ENCODE results near the gene CBY2.

DNA sequence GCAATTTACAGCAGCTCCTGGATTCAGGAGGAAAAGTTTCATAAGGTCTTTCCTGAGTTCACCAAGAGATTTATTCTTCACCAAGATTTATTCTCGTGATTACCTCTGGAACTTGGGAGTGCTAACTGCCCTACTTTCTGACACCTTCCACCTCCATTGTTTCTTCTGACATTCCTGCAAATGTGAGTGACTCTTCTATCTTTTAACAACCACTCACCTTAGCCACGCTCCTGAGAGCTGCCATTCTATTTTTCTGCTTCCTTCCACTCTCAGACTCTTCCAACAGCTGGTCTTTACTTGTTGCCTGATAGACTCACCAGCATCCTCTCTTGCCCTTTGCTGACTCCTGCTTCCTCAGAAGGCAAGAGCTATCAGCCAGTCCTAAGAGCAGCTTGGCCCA, 11.5 kb upstream of the CBY2 start:
- TF ChIP-seq POLR2A (IDR thresholded peaks at IDR 0.05; ENCODE audit: low read length) (no peak), GATA1 (IDR thresholded peaks at IDR 0.05; ENCODE audit: low read depth, low read length) (no peak)

Data from erythroblast (primary cell).